K562 treated with DMSO at 1 percent for 24 hours (cell line): ENCODE measurements around the gene ZNF2. TPM values are rescaled to one million over a fixed set of nuclear protein-coding genes. Genes with fewer than 3 reads are reported as not detected.

Experiments
- total RNA-seq: library from RNA; unstranded; fragments of 300-600 nt; gene quantifications from 2 replicates; pipeline ENCODE4 v1.2.3, GENCODE V29; 2022; ENCODE audit warnings: low read depth; ENCODE audit not compliant: insufficient read depth

Gene ZNF2
- 1.9 and 2.4 TPM in 2 replicates for total RNA-seq

GRCh38 chr2:95165371-95166064, at the start of gene ZNF2:
ZNF2 (plus strand) TSS chr2:95165809; CDS start chr2:95176227, 10,418 bp downstream.

GRCh38 chr2:95121407-95122196, 44.0 kb upstream of the ZNF2 start, which contains the start of gene MRPS5:
MRPS5 (minus strand) TSS chr2:95121808; CDS start chr2:95121791, 17 bp downstream.

DNA sequence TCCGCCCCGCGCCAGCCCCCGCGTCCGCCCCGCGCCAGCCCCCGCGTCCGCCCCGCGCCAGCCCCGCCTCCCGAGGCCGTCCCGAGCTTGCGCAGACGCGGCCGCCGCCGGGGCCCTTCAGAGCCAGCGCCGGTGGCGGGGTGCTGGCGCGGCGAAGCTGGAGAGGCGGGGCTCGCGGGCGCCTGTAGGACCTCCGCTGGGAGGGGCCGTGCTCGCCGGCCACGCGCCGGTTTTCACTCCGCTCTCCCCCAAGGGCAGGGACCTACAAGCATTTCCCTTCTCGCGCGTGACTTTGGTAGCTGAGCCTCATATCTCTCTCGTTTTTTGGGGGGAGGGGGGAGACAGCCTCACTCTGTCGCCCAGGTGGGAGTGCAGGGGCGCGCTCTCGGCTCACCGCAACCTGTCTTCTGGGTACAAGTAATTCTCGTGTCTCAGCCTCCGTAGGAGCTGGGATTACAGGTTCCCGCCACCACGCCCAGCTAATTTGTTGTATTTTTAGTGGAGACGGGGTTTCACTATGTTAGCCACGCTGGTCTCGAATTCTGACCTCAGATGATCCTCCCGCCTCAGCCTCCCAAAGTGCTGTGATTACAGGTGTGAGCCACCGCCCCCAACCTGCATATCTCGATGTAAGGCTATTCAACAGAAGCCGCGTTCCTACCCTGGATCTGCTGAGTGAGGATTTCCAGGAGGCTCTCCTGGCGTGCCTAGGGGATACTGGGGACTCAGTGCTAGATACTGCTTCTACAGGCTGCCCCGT, 5.7 kb upstream of the ZNF2 start, which contains the start of gene ZNF514:
ZNF514 (minus strand) TSS at position 159 of the 760 bp plus-strand sequence. CDS start 6,595 bp downstream, outside the sequence.

GRCh38 chr2:95207111-95207961, 41.7 kb downstream of the ZNF2 start, which contains the start of gene ZNF892:
ZNF892 (plus strand) TSS chr2:95207521; CDS start chr2:95207816, 295 bp downstream.

Other genes with a start within 250 kb of the ZNF2 start
- not detected in 2 replicates for gene MAL, start 140.1 kb upstream of the ZNF2 start, total RNA-seq
- 64.7 and 64.8 TPM in 2 replicates for gene MRPS5, start 44.0 kb upstream of the ZNF2 start, total RNA-seq
- 4.6 and 5.8 TPM in 2 replicates for gene ZNF514, start 6.0 kb upstream of the ZNF2 start, total RNA-seq
- gene ZNF892, start 41.7 kb downstream of the ZNF2 start, total RNA-seq: not detected in 2 replicates
- gene PROM2, start 108.6 kb downstream of the ZNF2 start, total RNA-seq: not detected in 2 replicates
- not detected in 2 replicates for gene KCNIP3, start 131.5 kb downstream of the ZNF2 start, total RNA-seq
- 35.0 and 40.0 TPM in 2 replicates for gene FAHD2A, start 236.9 kb downstream of the ZNF2 start, total RNA-seq